NCI-H1105 (cell line): Measurements from ENCODE around the gene GGTLC1.

Experiments
- DNase-seq: peaks from one replicate; lab custom pipeline; 2025; lab: John Stamatoyannopoulos, UW

GGTLC1 gene

DNA sequence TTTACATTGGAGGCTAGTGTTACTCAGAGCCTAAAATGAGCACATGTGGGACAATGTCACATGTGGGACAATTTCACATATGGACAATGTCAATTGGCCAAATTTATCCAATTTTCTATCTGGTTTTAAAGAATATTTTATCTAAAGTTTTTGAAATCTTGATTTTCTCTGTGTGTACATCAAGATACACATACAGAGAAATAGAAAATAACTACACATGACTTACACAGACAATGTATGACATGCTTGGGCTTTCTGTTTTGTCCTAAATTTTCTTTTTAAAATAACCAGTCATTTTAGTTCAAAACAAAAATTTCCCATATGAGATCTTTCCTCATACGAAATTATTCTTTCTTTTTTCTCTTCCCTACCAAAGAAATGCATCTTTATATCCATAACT lies 24.6 kb downstream of the GGTLC1 start:
- no peak for DNase-seq

DNA sequence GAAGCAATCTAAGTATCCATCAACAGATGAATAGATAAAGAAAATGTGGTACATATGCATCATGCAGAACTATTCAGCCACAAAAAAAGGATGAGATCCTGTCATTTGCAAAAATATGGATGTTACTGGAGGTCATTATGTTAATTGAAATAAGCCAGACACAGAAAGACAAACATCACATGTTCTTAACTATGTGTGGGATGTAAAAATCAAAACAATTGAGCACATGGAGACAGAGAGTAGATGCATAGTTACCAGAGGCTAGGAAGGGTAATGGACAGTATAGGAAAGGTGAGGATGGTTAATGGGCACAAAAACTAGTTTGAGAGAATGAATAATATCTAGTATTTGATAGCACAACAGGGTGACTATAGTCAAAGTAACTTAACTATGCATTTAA lies 26.3 kb downstream of the GGTLC1 start:
- DNase-seq: no peak

DNA sequence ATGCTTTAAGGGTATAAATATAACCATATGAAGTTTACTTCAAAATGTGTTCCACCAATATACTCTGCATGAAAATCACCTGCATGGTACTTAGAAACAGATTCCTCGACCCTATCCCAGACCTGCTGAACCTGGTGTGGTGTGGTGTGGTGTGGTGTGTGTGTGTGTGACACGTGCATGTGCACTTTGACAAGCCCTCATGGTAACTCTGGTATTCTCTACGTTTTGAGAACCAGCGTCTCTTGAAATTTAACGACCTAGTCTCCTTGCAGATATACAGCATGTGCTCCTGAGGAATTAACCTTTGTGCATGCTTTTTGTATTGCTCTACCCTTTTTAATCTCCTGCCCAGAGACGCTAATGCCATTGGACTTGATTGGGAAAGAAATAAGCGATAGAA lies 29.5 kb downstream of the GGTLC1 start:
- DNase-seq: no peak

DNA sequence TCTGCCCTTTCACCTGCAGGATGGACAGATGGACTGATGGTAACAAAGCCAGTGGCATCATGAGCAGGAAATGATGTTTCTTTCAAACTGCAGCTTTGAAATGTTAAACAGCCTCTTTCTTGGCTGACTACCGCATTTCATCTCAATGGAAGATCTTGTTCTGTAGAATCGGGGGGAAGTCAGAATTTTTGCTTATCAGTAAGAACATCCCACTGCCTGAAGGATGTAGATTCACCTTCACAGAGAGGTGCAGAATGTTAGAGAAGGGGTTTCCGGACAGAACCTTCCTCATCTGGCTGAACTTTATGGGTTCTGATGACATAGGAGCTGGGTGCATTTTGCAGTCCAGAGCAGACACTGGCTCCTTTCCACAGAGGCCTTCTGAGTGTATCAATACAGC lies 32.7 kb downstream of the GGTLC1 start:
- no peak for DNase-seq

DNA sequence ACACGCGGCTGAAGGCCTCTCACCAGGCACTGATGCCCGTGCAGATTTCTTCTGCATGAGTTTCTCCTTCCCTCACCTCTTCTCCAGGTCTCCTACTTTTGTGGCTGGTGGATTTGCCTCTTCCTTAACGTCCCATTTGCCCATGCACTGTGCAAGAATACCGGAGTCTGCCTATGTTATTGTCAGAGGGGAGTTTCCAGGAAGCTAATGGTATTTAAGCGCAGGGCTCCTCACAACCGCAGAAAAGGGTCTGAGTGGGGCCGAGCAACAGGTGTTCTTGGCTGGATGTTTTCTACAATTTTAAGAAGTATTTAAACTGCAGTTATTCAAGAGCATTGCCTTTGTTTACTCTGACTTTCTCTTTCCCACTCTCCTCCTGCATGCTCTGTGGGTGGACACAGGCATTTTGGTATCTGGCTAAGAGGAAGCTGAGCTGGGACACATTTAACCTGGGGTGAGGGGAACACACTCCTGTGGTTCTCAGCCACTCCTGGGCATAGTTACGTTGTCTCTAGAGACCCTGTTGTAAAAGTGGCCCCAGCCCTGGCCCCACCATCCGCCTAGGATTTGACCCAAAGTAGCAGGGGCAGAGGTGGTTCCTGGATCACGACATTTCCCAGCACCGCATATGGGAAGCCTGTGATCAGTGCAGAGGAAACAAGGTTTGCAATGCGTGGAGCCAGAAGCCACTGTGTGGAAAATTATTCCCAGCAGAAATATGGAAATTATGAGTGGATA lies 34.4 kb downstream of the GGTLC1 start:
- DNase-seq: no peak

DNA sequence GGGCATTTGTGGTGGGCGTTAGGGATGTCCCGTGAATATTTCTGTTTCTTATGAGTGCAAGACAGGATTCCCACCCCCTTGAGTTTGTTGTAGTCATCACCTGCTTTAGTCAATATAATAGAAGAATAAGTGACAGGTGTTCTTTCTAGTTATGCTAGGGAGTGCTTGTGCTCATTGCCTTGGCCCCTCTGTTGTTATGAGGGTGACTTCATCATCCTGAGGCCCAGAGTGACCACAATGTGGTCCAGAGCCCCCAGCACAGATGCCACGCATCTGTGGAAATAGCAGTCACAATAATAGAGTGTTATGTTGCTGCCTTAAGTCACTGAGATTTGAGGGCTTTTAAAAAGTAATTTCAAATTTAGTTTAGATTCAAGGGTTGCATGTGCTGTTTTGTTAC lies 42.4 kb downstream of the GGTLC1 start:
- DNase-seq: no peak

DNA sequence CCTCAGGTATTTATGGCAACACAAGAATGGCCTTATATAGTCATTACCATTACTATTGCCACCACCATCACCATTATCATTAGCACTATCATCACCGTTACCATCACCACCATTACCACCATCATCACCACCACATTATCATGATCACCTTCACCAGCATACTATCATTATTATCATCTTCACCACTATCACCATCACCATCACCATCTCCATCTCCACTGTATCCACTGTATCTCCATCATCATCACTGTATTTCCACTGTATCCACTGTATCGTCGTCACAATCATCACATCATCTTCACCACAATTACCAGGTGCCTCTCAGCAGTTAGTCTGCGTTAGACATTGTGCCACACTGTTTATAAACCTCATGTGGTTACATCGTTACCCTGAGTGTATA lies 45.3 kb downstream of the GGTLC1 start:
- DNase-seq: no peak

DNA sequence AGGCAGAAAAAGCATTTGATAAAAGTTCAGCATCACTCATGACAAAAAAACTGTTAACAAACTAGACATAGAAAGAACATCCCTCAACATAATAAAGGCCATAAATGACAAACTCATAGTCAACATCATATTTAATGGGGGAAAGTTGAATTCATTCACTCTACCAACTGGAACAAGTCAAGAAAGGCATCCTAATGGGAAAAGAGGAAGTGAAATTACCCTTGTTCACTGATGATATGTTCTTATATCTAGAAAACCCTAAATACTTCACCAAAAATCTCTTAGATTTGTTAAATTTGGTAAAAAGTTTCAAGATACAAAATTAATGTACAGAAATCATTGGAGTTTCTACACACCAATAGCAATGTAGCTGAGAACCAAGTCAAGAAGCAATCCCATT lies 48.9 kb downstream of the GGTLC1 start:
- DNase-seq: no peak

DNA sequence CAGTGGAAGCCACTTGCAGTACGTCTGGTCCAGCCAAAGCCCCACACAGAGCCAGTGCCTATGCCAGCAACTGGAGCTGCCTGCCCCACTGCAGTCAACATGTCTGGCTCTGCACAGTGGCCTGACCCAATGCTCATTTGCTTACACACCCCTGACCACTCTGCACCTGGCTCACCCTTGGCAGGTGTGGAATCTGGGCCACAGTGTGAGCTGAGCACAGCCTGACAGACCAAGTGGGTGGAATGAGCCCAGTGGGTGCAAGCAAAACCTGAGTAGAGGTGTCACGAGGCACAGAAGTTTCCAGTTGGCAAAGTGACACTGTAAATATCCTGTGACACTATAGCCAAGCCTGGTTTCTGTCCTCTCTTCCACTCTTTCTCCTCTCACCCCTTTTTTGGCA lies 49.5 kb downstream of the GGTLC1 start:
- DNase-seq: no peak

DNA sequence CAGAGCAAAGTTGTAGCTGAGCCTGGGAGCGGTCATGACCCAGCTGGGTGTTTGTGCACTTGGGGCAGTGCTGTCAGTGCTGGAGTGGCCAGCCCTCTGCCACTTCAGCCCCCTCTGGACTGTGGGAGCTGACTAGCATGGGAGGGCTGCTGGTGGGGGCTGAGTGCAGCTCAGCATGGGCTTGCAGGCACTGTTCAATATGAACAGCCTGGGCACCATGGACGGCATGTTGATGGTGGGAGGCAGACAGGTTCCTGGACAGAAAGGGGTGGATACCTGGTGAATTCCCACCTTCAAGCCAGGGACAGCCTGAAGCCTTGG lies 50.5 kb downstream of the GGTLC1 start:
- DNase-seq: no peak

DNA sequence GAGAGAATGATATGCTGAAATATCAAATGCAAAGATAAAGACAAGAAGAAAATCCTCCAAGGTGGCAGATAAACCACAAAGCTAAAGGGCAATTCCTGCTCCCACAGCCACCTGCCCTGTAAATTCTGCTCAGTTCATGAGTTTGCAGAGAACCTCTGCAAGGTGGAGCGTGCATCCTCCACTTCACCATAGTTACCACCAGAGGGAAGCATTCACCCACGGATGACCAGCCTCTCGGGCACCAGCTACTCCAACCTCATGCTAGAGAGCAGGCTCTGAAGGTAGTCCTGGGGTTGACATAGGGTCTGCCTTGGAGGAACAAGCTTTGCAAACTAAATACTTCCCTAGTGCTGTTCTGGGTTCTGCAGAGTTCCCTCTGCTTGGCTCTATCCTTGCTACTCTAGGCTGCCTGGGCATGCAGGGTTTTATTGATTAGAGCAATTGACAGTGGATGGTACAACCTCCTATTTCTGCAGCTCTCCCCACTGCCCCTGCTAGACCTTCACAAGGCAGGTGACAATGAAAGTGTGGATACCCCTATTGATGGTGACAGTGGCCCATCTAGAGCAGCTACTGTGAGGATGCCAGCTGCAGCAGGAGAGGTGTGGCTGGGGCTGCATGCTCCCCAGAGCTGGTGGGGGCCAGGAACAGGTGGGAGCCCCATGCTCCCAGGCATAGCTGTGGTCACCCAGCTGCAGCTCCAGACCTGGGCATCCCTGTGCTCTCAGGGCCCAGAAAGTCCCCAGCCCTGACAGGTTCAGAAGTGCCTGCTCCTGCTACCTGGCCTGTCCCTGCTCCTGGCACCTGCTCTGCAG lies 51.1 kb downstream of the GGTLC1 start:
- peak; percentile 24 for DNase-seq
